Adipose tissue (tissue), 3 donors: ENCODE data around the gene C1QTNF9B. TPM values are rescaled to one million over a fixed set of nuclear protein-coding genes. Genes with fewer than 3 reads are reported as not detected.
"Not testable (repeated sequence)": the region's sequence is repeated elsewhere in the genome, so short reads cannot be mapped to it uniquely, and the experiment has no call there.

ENCODE experiments used
- H3K27ac ChIP-seq: one replicate; pipeline ENCODE4 v1.5.1; 2013; ENCODE audit warnings: low read depth, low read length
- WGBS, 3 donors: extraction: QIAGEN DNeasy Blood & Tissue Kit; methylation state at CpG; one replicate each; pipeline ENCODE4 v1.1.7; 2013; 5-methylcytosine and 5-hydroxymethylcytosine counted together
- polyA plus RNA-seq, 3 donors: library from polyadenylated mRNA; stranded (reverse); fragments of 200-250 nt; gene quantifications; one replicate each; pipeline ENCODE4 v1.2.3, GENCODE V29; 2013
- donor health status: healthy with polysubstance abuse.
- donor health status: Bipolar disorder and iron deficiency.
- donor health status: healthy.

C1QTNF9B gene
- polyA plus RNA-seq, 3 donors, result 0.39 to 1.3 (median 0.94) TPM

GRCh38 chr13:23901365-23901764, 4.1 kb upstream of the C1QTNF9B start:
- H3K27ac ChIP-seq, result no peak overlapping the region
- WGBS, 3 donors, result 83 to 91% (median 90%) methylated on average over 4 of the region's 4 CpGs

GRCh38 chr13:23899555-23899954, 2.3 kb upstream of the C1QTNF9B start:
- H3K27ac ChIP-seq, result no peak overlapping the region
- WGBS, 3 donors, result 15 to 31% (median 27%) methylated on average over 4 of the region's 4 CpGs

GRCh38 chr13:23898101-23898500, 799 bp upstream of the C1QTNF9B start:
- WGBS, 3 donors, result 61 to 67% (median 66%) methylated on average over 8 of the region's 8 CpGs
- H3K27ac ChIP-seq, result no peak overlapping the region

- not testable (repeated sequence) for H3K27ac ChIP-seq
- WGBS, 3 donors, result 79 to 92% (median 80%) methylated on average over 7 to 12 of the region's 12 CpGs
These were observed 2.6 kb downstream of the C1QTNF9B start for GRCh38 chr13:23894746-23895145.

GRCh38 chr13:23893791-23894190, 3.5 kb downstream of the C1QTNF9B start:
- 75 to 93% (median 83%) methylated on average over 1 to 2 of the region's 4 CpGs for WGBS, 3 donors

GRCh38 chr13:23889615-23890607, 7.4 kb downstream of the C1QTNF9B start:
- 34 to 50% (median 48%) methylated on average over 15 of the region's 15 CpGs for WGBS, 3 donors
- H3K27ac ChIP-seq, result no peak overlapping the region

More at GRCh38 chr13:23893791-23894190, 3.5 kb downstream of the C1QTNF9B start:
- not testable (repeated sequence) for H3K27ac ChIP-seq

GRCh38 chr13:23888658-23889614, 8.4 kb downstream of the C1QTNF9B start, which contains the start of gene MIPEP:
Gene MIPEP (minus strand): TSS chr13:23889400. CDS start chr13:23889320, 80 bp downstream.
- WGBS, 3 donors, result 0 to 1% (median 0%) methylated on average over 67 to 75 of the region's 75 CpGs

GRCh38 chr13:23884361-23884760, 12.9 kb downstream of the C1QTNF9B start:
- 89 to 97% (median 96%) methylated on average over 3 of the region's 3 CpGs for WGBS, 3 donors
- not testable (repeated sequence) for H3K27ac ChIP-seq

More at GRCh38 chr13:23888658-23889614, 8.4 kb downstream of the C1QTNF9B start, which contains the start of gene MIPEP:
- H3K27ac ChIP-seq, result no peak within 1 kb of the TSS

GRCh38 chr13:23883255-23883654, 14.0 kb downstream of the C1QTNF9B start:
- no peak overlapping the region for H3K27ac ChIP-seq
- WGBS, 3 donors, result 91 to 96% (median 91%) methylated on average over 4 of the region's 4 CpGs

GRCh38 chr13:23881402-23881800, 15.9 kb downstream of the C1QTNF9B start:
- not testable (repeated sequence) for H3K27ac ChIP-seq
- 95 to 96% (median 96%) methylated on average over 8 of the region's 8 CpGs for WGBS, 3 donors

- not testable (repeated sequence) for H3K27ac ChIP-seq
- WGBS, 3 donors, result 55 to 86% (median 75%) methylated on average over 12 to 15 of the region's 18 CpGs
These were observed 16.6 kb downstream of the C1QTNF9B start for GRCh38 chr13:23880493-23881401.

- 95 to 96% (median 96%) methylated on average over 4 of the region's 4 CpGs for WGBS, 3 donors
- H3K27ac ChIP-seq, result no peak overlapping the region
These were observed 20.0 kb downstream of the C1QTNF9B start for GRCh38 chr13:23877286-23877685.

- H3K27ac ChIP-seq, result no peak overlapping the region
- 34 to 85% (median 75%) methylated on average over 2 of the region's 2 CpGs for WGBS, 3 donors
These were observed 21.0 kb downstream of the C1QTNF9B start for GRCh38 chr13:23876265-23876664.

GRCh38 chr13:23871616-23872220, 25.6 kb downstream of the C1QTNF9B start:
- 90 to 95% (median 94%) methylated on average over 2 of the region's 2 CpGs for WGBS, 3 donors

GRCh38 chr13:23870356-23871140, 26.8 kb downstream of the C1QTNF9B start:
- no peak overlapping the region for H3K27ac ChIP-seq
- WGBS, 3 donors, result 90 to 92% (median 92%) methylated on average over 12 of the region's 12 CpGs

More at GRCh38 chr13:23871616-23872220, 25.6 kb downstream of the C1QTNF9B start:
- H3K27ac ChIP-seq, result no peak overlapping the region

- 69 to 88% (median 80%) methylated on average over 5 of the region's 5 CpGs for WGBS, 3 donors
- H3K27ac ChIP-seq, result no peak overlapping the region
These were observed 28.8 kb downstream of the C1QTNF9B start for GRCh38 chr13:23868521-23868920.
